B cell (primary cell): ENCODE data around the gene AVEN.

ENCODE experiments used
- CTCF ChIP-seq: fragments of 200-600 bp; IDR thresholded peaks from one replicate; pipeline ENCODE4 v1.8.0; 2022; ENCODE audit warnings: antibody characterized with exemption, mild to moderate bottlenecking
- EZH2 ChIP-seq: IDR thresholded peaks from 2 replicates; pipeline ENCODE4 v1.6.1; 2012; ENCODE audit warnings: borderline replicate concordance, low read depth, mild to moderate bottlenecking, moderate library complexity, low read length; ENCODE audit not compliant: insufficient read depth, poor library complexity, severe bottlenecking

GRCh38 chr15:33831646-33832045 lies 207.4 kb downstream of the AVEN start:
- no peak for TF ChIP-seq CTCF
- no peak for TF ChIP-seq EZH2
